ENCODE measurements around the gene RPH3AL. TPM values are rescaled to one million over a fixed set of nuclear protein-coding genes. Genes with fewer than 3 reads are reported as not detected.

RPH3AL gene
- total and polyA plus RNA-seq, 2 donors from 2014 or later = 18.1 to 55.9 TPM

GRCh38 chr17:307295-307691, 45.3 kb downstream of the RPH3AL start:
- Histone ChIP-seq H3K9ac (ENCODE audit: low read length in 3 of 3) (no peak overlapping the region), H3K9me3 (ENCODE audit: control insufficient read depth in 2 of 3, insufficient read depth in 1 of 3, low read length in 3 of 3) (no peaks in the 10 kb centered on the region), H3K36me3 (ENCODE audit: control insufficient read depth in 2 of 3, insufficient read depth in 3 of 3, low read length in 3 of 3) (no peaks in the 10 kb centered on the region), H3K27ac (ENCODE audit: low read depth in 2 of 2, low read length in 2 of 2) (no peak overlapping the region), H3K4me1 (ENCODE audit: control insufficient read depth in 2 of 3, insufficient read depth in 2 of 3, low read depth in 1 of 3, low read length in 3 of 3) (peaks cover 0 to 12% (median 3%) of the 10 kb centered on the region in 3 donors), H3K27me3 (ENCODE audit: control insufficient read depth, insufficient read depth, low read length) (no peaks in the 10 kb centered on the region), H3K4me3 (ENCODE audit: low read length in 3 of 3) (no peak overlapping the region)
- no peak for FAIRE-seq
- DNase-seq = no peak
- intact Hi-C loops (cut with DNase I) = no loop called here
- TF ChIP-seq CTCF (IDR thresholded peaks at IDR 0.05; ENCODE audit: borderline replicate concordance, extremely low read depth, insufficient read depth) = no peak

- intact Hi-C loops (cut with DNase I) = no loop called here
- FAIRE-seq (no peak), DNase-seq (peak in 1 of 5 donors; percentile 68)
- Histone ChIP-seq H3K27ac (ENCODE audit: low read depth in 2 of 2, low read length in 2 of 2) (peak overlapping the region in 1 of 2 donors; percentile 51), H3K36me3 (ENCODE audit: control insufficient read depth in 2 of 3, insufficient read depth in 3 of 3, low read length in 3 of 3) (no peaks in the 10 kb centered on the region), H3K9me3 (ENCODE audit: control insufficient read depth in 2 of 3, insufficient read depth in 1 of 3, low read length in 3 of 3) (no peaks in the 10 kb centered on the region), H3K27me3 (ENCODE audit: control insufficient read depth, insufficient read depth, low read length) (no peaks in the 10 kb centered on the region), H3K4me3 (ENCODE audit: low read length in 3 of 3) (no peak overlapping the region), H3K9ac (ENCODE audit: low read length in 3 of 3) (no peak overlapping the region), H3K4me1 (ENCODE audit: control insufficient read depth in 2 of 3, insufficient read depth in 2 of 3, low read depth in 1 of 3, low read length in 3 of 3) (peaks cover 0 to 13% (median 3%) of the 10 kb centered on the region in 3 donors)
- TF ChIP-seq CTCF (IDR thresholded peaks at IDR 0.05; ENCODE audit: borderline replicate concordance, extremely low read depth, insufficient read depth) = no peak
Measured at GRCh38 chr17:306536-307294, 45.9 kb downstream of the RPH3AL start.

DNA sequence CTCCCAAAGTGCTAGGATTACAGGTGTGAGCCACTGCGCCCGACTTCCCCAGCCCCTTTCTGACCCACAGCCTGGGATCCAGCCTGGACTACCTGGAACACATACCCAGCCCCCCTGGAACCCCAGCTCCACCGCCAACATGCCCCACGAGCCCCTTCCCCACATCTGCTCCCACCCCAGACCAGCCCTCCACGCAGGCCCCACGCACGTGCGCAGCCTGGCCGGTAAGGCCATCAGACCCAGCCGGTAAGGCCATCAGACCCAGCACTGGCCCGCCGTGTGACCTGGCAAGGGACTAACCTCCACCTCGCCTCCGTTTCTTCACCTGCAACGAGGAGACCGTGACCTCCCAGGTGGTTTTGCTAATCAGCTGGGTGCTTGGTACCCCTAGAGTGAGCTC, 46.5 kb downstream of the RPH3AL start:
- intact Hi-C loops (cut with DNase I) = no loop called here
- Histone ChIP-seq H3K9ac (ENCODE audit: low read length in 3 of 3) (no peak overlapping the region), H3K27me3 (ENCODE audit: control insufficient read depth, insufficient read depth, low read length) (no peaks in the 10 kb centered on the region), H3K4me3 (ENCODE audit: low read length in 3 of 3) (no peak overlapping the region), H3K36me3 (ENCODE audit: control insufficient read depth in 2 of 3, insufficient read depth in 3 of 3, low read length in 3 of 3) (no peaks in the 10 kb centered on the region), H3K4me1 (ENCODE audit: control insufficient read depth in 2 of 3, insufficient read depth in 2 of 3, low read depth in 1 of 3, low read length in 3 of 3) (peaks cover 0 to 13% (median 3%) of the 10 kb centered on the region in 3 donors), H3K27ac (ENCODE audit: low read depth in 2 of 2, low read length in 2 of 2) (peak overlapping the region; percentile 43 to 51), H3K9me3 (ENCODE audit: control insufficient read depth in 2 of 3, insufficient read depth in 1 of 3, low read length in 3 of 3) (no peaks in the 10 kb centered on the region)
- DNase-seq = peak in 1 of 5 donors; percentile 74
- FAIRE-seq = no peak
- no peak for TF ChIP-seq CTCF (IDR thresholded peaks at IDR 0.05; ENCODE audit: borderline replicate concordance, extremely low read depth, insufficient read depth)
